ENCODE results near the gene PHYHIPL. TPM values are rescaled to one million over a fixed set of nuclear protein-coding genes. Genes with fewer than 3 reads are reported as not detected.

PHYHIPL gene
- total RNA-seq, 2 donors from 2014 or later: 0.44 to 0.68 TPM

DNA sequence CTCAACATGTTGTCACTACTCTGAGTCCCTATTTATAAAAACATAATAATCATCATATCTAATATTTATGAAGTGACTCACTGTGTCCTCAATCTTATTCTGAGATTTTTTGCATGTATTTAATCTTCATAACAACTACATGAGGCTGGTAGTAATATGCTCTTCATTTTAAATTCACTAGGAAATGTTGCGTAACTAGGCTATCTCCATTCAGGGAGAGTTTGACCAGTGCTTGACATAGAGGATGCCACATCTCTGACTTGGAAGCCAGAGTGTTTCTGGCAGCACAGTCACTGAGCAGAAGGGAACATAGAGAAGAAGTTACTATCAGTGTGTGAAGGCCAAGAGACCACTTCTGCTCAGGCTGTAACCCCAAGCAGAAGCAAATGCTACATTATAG lies 97.0 kb downstream of the PHYHIPL start:
- DNase-seq: no peak
- 94 to 100% methylated on average over 1 of the region's 1 CpG for WGBS, 2 experiments (ENCODE audit: insufficient coverage in 1 of 2, insufficient read length in 1 of 2)
- H3K4me3 ChIP-seq (ENCODE audit: low read length): no peak overlapping the region
- no peaks in the 10 kb centered on the region for H3K4me1 ChIP-seq (ENCODE audit: control insufficient read depth, insufficient read depth, low read length)
- H3K27me3 ChIP-seq (ENCODE audit: control insufficient read depth, insufficient read depth, low read length, poor library complexity, severe bottlenecking): no peaks in the 10 kb centered on the region
- Mint-ChIP-seq H3K4me3 (no peak overlapping the region), H3K9me3 (no peaks in the 10 kb centered on the region), H3K36me3 (ENCODE audit: low read depth) (no peaks in the 10 kb centered on the region), H3K4me1 (no peaks in the 10 kb centered on the region), H3K27me3 (ENCODE audit: insufficient read depth) (no peaks in the 10 kb centered on the region), H3K27ac (no peak overlapping the region)
- no peak overlapping the region for H3K27ac ChIP-seq (ENCODE audit: low read depth, low read length)
- H3K9ac ChIP-seq (ENCODE audit: extremely low read depth, low read length, poor library complexity, severe bottlenecking): no peak overlapping the region
- no peaks in the 10 kb centered on the region for H3K9me3 ChIP-seq (ENCODE audit: control insufficient read depth, low read length)
- TF ChIP-seq, protein P1, sequence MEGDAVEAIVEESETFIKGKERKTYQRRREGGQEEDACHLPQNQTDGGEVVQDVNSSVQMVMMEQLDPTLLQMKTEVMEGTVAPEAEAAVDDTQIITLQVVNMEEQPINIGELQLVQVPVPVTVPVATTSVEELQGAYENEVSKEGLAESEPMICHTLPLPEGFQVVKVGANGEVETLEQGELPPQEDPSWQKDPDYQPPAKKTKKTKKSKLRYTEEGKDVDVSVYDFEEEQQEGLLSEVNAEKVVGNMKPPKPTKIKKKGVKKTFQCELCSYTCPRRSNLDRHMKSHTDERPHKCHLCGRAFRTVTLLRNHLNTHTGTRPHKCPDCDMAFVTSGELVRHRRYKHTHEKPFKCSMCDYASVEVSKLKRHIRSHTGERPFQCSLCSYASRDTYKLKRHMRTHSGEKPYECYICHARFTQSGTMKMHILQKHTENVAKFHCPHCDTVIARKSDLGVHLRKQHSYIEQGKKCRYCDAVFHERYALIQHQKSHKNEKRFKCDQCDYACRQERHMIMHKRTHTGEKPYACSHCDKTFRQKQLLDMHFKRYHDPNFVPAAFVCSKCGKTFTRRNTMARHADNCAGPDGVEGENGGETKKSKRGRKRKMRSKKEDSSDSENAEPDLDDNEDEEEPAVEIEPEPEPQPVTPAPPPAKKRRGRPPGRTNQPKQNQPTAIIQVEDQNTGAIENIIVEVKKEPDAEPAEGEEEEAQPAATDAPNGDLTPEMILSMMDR (conservative IDR thresholded peaks at IDR 0.05): no peak
- peaks cover 15% of the 10 kb centered on the region for H3K36me3 ChIP-seq (ENCODE audit: control insufficient read depth, insufficient read depth, low read length)

DNA sequence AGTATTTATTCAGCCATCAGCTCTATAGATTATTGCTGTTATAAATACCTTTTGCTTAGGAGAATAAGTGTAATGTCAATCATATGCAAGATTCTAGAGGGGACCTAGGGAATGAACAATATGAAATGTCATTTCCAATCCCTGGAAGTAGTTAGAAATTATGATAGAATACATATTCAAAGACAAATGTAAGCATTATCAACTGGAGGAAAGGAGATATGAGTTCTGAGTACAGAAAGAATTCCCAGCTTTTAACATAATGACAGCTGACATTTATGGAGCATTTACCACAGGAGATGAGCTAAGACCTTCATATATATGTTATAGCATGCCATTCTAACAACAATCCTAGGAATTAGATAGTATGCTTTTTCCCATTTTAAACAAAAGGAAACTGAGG lies 99.7 kb downstream of the PHYHIPL start:
- Mint-ChIP-seq H3K36me3 (ENCODE audit: low read depth) (no peaks in the 10 kb centered on the region), H3K4me3 (no peak overlapping the region), H3K9me3 (no peaks in the 10 kb centered on the region), H3K4me1 (no peaks in the 10 kb centered on the region), H3K27ac (no peak overlapping the region), H3K27me3 (ENCODE audit: insufficient read depth) (no peaks in the 10 kb centered on the region)
- no peak for DNase-seq
- Histone ChIP-seq H3K36me3 (ENCODE audit: control insufficient read depth, insufficient read depth, low read length) (no peaks in the 10 kb centered on the region), H3K27me3 (ENCODE audit: control insufficient read depth, insufficient read depth, low read length, poor library complexity, severe bottlenecking) (no peaks in the 10 kb centered on the region), H3K4me1 (ENCODE audit: control insufficient read depth, insufficient read depth, low read length) (no peaks in the 10 kb centered on the region), H3K4me3 (ENCODE audit: low read length) (no peak overlapping the region), H3K9ac (ENCODE audit: extremely low read depth, low read length, poor library complexity, severe bottlenecking) (no peak overlapping the region), H3K9me3 (ENCODE audit: control insufficient read depth, low read length) (no peaks in the 10 kb centered on the region), H3K27ac (ENCODE audit: low read depth, low read length) (no peak overlapping the region)
- TF ChIP-seq, protein P1 (conservative IDR thresholded peaks at IDR 0.05): no peak

DNA sequence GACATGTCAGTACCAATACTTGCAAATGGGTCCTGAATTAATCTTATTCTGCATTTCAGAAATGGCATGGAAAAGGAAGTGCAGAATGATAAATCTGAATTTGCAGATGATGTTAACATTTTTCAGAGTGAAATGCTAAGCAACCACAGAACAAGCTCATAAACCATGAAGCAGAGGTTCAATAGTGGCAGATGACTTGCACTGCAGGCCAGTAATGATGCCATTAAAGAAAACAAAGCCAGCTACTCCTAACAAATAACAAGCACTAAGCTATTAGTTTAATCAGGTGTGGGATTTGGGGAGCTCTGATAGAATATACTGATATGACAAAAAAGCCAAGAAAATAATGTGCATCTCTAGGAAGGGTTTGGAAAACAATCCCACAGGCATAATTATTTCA lies 100.5 kb downstream of the PHYHIPL start:
- no peak overlapping the region for H3K9ac ChIP-seq (ENCODE audit: extremely low read depth, low read length, poor library complexity, severe bottlenecking)
- H3K4me1 Mint-ChIP-seq: no peaks in the 10 kb centered on the region
- no peak overlapping the region for H3K4me3 Mint-ChIP-seq
- H3K4me1 ChIP-seq (ENCODE audit: control insufficient read depth, insufficient read depth, low read length): no peaks in the 10 kb centered on the region
- H3K36me3 Mint-ChIP-seq (ENCODE audit: low read depth): no peaks in the 10 kb centered on the region
- H3K9me3 Mint-ChIP-seq: no peaks in the 10 kb centered on the region
- no peaks in the 10 kb centered on the region for H3K27me3 ChIP-seq (ENCODE audit: control insufficient read depth, insufficient read depth, low read length, poor library complexity, severe bottlenecking)
- no peaks in the 10 kb centered on the region for H3K9me3 ChIP-seq (ENCODE audit: control insufficient read depth, low read length)
- DNase-seq: no peak
- TF ChIP-seq, protein P1 (conservative IDR thresholded peaks at IDR 0.05): no peak
- H3K27ac Mint-ChIP-seq: no peak overlapping the region
- peaks cover 4% of the 10 kb centered on the region for H3K36me3 ChIP-seq (ENCODE audit: control insufficient read depth, insufficient read depth, low read length)
- H3K27me3 Mint-ChIP-seq (ENCODE audit: insufficient read depth): no peaks in the 10 kb centered on the region
- H3K4me3 ChIP-seq (ENCODE audit: low read length): no peak overlapping the region
- H3K27ac ChIP-seq (ENCODE audit: low read depth, low read length): no peak overlapping the region
